ENCODE data around the gene KLB.

GRCh38 chr4:39476187-39476895 lies 69.6 kb downstream of the KLB start:
- TF ChIP-seq, protein P1, sequence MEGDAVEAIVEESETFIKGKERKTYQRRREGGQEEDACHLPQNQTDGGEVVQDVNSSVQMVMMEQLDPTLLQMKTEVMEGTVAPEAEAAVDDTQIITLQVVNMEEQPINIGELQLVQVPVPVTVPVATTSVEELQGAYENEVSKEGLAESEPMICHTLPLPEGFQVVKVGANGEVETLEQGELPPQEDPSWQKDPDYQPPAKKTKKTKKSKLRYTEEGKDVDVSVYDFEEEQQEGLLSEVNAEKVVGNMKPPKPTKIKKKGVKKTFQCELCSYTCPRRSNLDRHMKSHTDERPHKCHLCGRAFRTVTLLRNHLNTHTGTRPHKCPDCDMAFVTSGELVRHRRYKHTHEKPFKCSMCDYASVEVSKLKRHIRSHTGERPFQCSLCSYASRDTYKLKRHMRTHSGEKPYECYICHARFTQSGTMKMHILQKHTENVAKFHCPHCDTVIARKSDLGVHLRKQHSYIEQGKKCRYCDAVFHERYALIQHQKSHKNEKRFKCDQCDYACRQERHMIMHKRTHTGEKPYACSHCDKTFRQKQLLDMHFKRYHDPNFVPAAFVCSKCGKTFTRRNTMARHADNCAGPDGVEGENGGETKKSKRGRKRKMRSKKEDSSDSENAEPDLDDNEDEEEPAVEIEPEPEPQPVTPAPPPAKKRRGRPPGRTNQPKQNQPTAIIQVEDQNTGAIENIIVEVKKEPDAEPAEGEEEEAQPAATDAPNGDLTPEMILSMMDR (IDR thresholded peaks at IDR 0.05), result no peak
- no peak for TF ChIP-seq EZH2 (IDR thresholded peaks at IDR 0.05; ENCODE audit: borderline replicate concordance, insufficient read depth, low read depth, low read length, poor library complexity, severe bottlenecking)

Measured in B cell (primary cell).